ENCODE data around the gene SBNO2. TPM values are rescaled to one million over a fixed set of nuclear protein-coding genes. Genes with fewer than 3 reads are reported as not detected.

The SBNO2 gene
- total RNA-seq, 2 donors from 2014 or later: 204 to 205 TPM

DNA sequence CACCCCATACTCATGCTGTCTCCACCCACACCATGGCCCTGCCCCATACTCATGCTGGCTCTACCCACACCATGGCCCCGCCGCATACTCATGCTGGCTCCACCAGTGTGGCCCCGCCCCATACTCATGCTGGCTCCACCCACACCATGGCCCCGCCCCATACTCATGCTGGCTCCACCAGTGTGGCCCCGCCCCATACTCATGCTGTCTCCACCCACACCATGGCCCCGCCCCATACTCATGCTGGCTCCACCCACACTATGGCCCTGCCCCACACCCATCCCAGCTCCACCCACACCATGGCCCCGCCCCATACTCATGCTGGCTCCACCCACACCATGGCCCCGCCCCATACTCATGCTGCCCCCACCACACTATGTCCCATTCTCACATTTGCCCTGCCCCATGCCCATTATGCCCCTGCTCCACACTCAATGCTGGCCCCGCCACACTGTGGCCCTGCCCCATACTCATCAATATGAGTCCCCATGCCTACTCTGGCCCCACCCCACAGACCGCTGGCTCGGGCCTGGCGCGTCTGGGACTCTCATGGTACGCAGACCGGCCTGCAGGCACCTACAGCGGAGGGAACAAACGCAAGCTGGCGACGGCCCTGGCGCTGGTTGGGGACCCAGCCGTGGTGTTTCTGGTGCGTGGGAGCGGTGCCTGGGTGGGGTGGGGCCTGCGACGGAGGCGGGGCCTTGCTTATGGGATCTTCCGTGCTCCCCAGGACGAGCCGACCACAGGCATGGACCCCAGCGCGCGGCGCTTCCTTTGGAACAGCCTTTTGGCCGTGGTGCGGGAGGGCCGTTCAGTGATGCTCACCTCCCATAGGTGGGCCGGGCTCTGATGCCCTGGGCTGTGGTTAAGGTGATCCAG is 110.8 kb downstream of the SBNO2 start:
- ATAC-seq: peak in 1 of 2 donors; percentile 26
- H3K9me3 Mint-ChIP-seq: no peaks in the 10 kb centered on the region
- H3K36me3 Mint-ChIP-seq: no peaks in the 10 kb centered on the region
- H3K4me3 Mint-ChIP-seq: no peak overlapping the region
- H3K27me3 Mint-ChIP-seq: no peaks in the 10 kb centered on the region
- H3K4me1 Mint-ChIP-seq (ENCODE audit: low read depth in 2 of 2): peaks cover 12 to 25% of the 10 kb centered on the region in 2 donors
- no peak overlapping the region for H3K27ac Mint-ChIP-seq
- DNase-seq (ENCODE audit: low spot score): no peak

DNA sequence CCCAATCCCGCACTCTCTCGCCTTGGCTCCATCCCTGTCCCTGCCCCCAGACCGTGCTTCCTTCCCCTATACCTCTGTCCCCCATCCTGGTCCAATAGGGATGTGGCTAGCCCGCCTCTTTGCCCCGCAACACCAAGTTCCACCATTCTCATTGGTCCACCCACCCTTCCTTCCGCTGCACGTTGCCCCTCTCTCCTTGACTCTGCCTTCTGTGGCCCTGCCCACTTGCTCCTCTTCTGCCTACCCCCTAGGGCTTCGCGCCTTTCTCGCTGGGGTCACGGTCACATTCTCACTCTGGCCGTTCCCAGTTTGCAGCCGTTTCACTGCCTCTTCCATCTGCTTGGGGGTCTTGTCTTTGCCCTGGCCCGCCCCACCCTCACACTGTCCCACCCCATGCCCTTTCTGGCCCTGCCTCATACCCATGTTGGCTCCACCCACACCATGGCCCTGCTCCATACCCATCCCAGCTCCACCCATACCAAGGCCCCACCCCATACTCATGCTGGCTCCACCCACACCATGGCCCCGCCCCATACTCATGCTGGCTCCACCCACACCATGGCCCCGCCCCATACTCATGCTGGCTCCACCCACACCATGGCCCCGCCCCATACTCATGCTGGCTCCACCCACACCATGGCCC is 111.6 kb downstream of the SBNO2 start:
- Mint-ChIP-seq H3K27ac (no peak overlapping the region), H3K9me3 (no peaks in the 10 kb centered on the region), H3K27me3 (no peaks in the 10 kb centered on the region), H3K4me3 (no peak overlapping the region), H3K4me1 (ENCODE audit: low read depth in 2 of 2) (peaks cover 19 to 25% of the 10 kb centered on the region in 2 donors), H3K36me3 (no peaks in the 10 kb centered on the region)
- DNase-seq (ENCODE audit: low spot score) (no peak), ATAC-seq (no peak)

DNA sequence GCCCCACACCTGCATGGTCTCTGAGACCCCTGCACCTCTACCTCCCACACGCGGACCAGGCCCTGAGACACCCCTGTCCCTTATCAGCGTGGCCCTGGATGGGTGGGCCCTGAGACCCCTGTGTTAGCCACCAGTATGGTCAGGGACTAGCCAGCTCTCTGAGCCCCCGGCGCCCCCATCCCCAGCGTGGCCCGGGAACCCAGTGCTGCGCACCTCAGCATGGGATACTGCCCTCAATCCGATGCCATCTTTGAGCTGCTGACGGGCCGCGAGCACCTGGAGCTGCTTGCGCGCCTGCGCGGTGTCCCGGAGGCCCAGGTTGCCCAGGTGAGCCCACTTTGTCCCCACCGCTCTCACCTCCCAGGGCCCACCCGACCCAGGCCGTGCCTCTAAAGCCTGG is 112.1 kb downstream of the SBNO2 start:
- H3K9me3 Mint-ChIP-seq: no peaks in the 10 kb centered on the region
- H3K27me3 Mint-ChIP-seq: no peaks in the 10 kb centered on the region
- no peaks in the 10 kb centered on the region for H3K36me3 Mint-ChIP-seq
- DNase-seq (ENCODE audit: low spot score) (no peak), ATAC-seq (no peak)
- no peak overlapping the region for H3K27ac Mint-ChIP-seq
- H3K4me1 Mint-ChIP-seq (ENCODE audit: low read depth in 2 of 2): peaks cover 22 to 28% of the 10 kb centered on the region in 2 donors
- H3K4me3 Mint-ChIP-seq: no peak overlapping the region

DNA sequence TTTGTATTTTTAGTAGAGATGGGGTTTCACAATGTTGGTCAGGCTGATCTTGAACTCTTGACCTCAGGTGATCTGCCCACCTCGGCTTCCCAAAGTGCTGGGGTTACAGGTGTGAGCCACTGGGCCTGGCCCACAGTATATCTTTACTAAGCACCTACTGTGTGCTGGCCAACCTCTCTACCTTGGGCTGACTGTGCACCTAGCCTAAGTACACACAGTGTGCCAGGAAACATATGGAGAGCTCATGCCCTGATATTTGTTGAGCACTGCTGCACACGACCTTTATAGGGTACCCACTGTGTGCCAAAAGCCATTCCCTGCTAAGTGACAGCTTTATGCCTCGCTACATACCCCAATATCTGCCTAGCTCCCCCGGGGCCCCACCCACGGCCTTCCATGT is 113.4 kb downstream of the SBNO2 start:
- H3K4me3 Mint-ChIP-seq: no peak overlapping the region
- no peak for ATAC-seq
- peaks cover 22 to 32% of the 10 kb centered on the region in 2 donors for H3K4me1 Mint-ChIP-seq (ENCODE audit: low read depth in 2 of 2)

DNA sequence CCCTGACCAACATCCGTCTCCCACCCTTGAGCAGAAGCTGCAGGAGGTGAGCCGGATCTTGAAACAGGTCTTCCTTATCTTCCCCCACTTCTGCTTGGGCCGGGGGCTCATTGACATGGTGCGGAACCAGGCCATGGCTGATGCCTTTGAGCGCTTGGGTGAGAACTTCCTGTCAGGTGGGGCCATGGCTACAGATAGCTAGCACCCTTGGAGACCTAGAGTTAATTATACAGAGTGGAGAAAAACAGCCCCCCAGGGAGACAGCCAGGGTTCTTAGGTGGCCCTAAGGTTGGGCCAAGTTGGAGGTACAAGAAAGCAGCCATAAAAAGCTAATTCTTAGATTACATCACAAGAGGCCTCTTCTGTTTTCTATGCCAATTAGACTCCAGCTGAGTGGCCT is 116.0 kb downstream of the SBNO2 start:
- H3K4me3 Mint-ChIP-seq: no peak overlapping the region
- H3K4me1 Mint-ChIP-seq (ENCODE audit: low read depth in 2 of 2): peaks cover 10 to 11% of the 10 kb centered on the region in 2 donors
- no peaks in the 10 kb centered on the region for H3K36me3 Mint-ChIP-seq
- H3K9me3 Mint-ChIP-seq: no peaks in the 10 kb centered on the region
- ATAC-seq (no peak), DNase-seq (ENCODE audit: low spot score) (no peak)
- H3K27ac Mint-ChIP-seq: no peak overlapping the region
- H3K27me3 Mint-ChIP-seq: no peaks in the 10 kb centered on the region

More for the DNA sequence above, 113.4 kb downstream of the SBNO2 start:
- no peaks in the 10 kb centered on the region for H3K9me3 Mint-ChIP-seq
- no peaks in the 10 kb centered on the region for H3K36me3 Mint-ChIP-seq
- no peak overlapping the region for H3K27ac Mint-ChIP-seq
- DNase-seq (ENCODE audit: low spot score): no peak
- H3K27me3 Mint-ChIP-seq: no peaks in the 10 kb centered on the region

Other genes starting within 250 kb of the SBNO2 start
- gene ARID3A, start 248.2 kb downstream of the SBNO2 start, total RNA-seq: 10 to 100 TPM; 42.8 to 46.1 TPM
- 100 to 1,000 TPM in 1 of 2 donors, 10 to 100 TPM in 1; 57.8 to 106 TPM for gene WDR18, start 189.9 kb downstream of the SBNO2 start, total RNA-seq
- not detected for gene GRIN3B, start 173.8 kb downstream of the SBNO2 start, total RNA-seq
- gene TMEM259, start 153.1 kb downstream of the SBNO2 start, total RNA-seq: 100 to 1,000 TPM; 150 to 267 TPM
- gene RNU6-2, start 152.7 kb downstream of the SBNO2 start, total RNA-seq: not detected
- gene CNN2, start 147.7 kb downstream of the SBNO2 start, total RNA-seq: 100 to 1,000 TPM; 119 to 141 TPM
- gene ABCA7, start 134.2 kb downstream of the SBNO2 start, total RNA-seq: 10 to 100 TPM; 53.7 to 69.9 TPM
- gene ARHGAP45, start 107.1 kb downstream of the SBNO2 start, total RNA-seq: 100 to 1,000 TPM; 320 to 338 TPM
- gene POLR2E, start 78.9 kb downstream of the SBNO2 start, total RNA-seq: 100 to 1,000 TPM; 168 to 241 TPM
- gene GPX4, start 70.3 kb downstream of the SBNO2 start, total RNA-seq: 100 to 1,000 TPM in 1 of 2 donors, 10 to 100 TPM in 1; 86.4 to 174 TPM
- gene STK11, start 31.5 kb upstream of the SBNO2 start, total RNA-seq: 10 to 100 TPM; 50.9 to 79.2 TPM
- gene CBARP, start 63.7 kb upstream of the SBNO2 start, total RNA-seq: under 1 TPM in 1 of 2 donors, not detected in 1; 0.28 TPM
- 100 to 1,000 TPM; 163 to 215 TPM for gene ATP5F1D, start 67.5 kb upstream of the SBNO2 start, total RNA-seq
- gene MIDN, start 74.3 kb upstream of the SBNO2 start, total RNA-seq: 10 to 100 TPM; 85.9 to 88.3 TPM
- 100 to 1,000 TPM; 226 to 251 TPM for gene CIRBP, start 95.1 kb upstream of the SBNO2 start, total RNA-seq
- gene FAM174C, start 101.3 kb upstream of the SBNO2 start, total RNA-seq: 10 to 100 TPM; 59.5 to 94.2 TPM
- not detected for gene EFNA2, start 111.6 kb upstream of the SBNO2 start, total RNA-seq
- gene NDUFS7, start 209.6 kb upstream of the SBNO2 start, total RNA-seq: 10 to 100 TPM; 89.1 to 89.5 TPM
- 10 to 100 TPM in 1 of 2 donors, 1 to 10 TPM in 1; 5.2 to 15.6 TPM for gene GAMT, start 227.3 kb upstream of the SBNO2 start, total RNA-seq
- gene DAZAP1, start 233.3 kb upstream of the SBNO2 start, total RNA-seq: 100 to 1,000 TPM; 233 to 282 TPM

All from natural killer cell treated with Interleukin-12 subunit alpha and Interleukin-12 subunit beta and Interleukin-15 and Interleukin-18, amount 100 ng/mL, for 72 hours (primary cell).